Esophagus (tissue), 2 donors: Measurements from ENCODE around the gene TNFRSF8. TPM values are rescaled to one million over a fixed set of nuclear protein-coding genes. Genes with fewer than 3 reads are reported as not detected.

ENCODE experiments used
- H3K27ac ChIP-seq, 2 donors: one replicate each; pipeline ENCODE4 v1.5.1; 2013; ENCODE audit warnings: low read depth in 2 of 2, mild to moderate bottlenecking in 2 of 2, inconsistent platforms in 1 of 2, low read length in 1 of 2, moderate library complexity in 1 of 2
- H3K27me3 ChIP-seq, 2 donors: one replicate each; pipeline ENCODE4 v1.6.1; 2013; ENCODE audit warnings: low read length in 2 of 2, control low read depth in 1 of 2, mild to moderate bottlenecking in 1 of 2; ENCODE audit not compliant: insufficient read depth in 2 of 2, control insufficient read depth in 1 of 2
- H3K36me3 ChIP-seq, 2 donors: one replicate each; pipeline ENCODE4 v1.6.1; 2013; ENCODE audit warnings: low read length in 1 of 2; ENCODE audit not compliant: control insufficient read depth in 2 of 2, insufficient read depth in 2 of 2
- H3K4me1 ChIP-seq, 2 donors: one replicate each; pipeline ENCODE4 v1.6.1; 2013; ENCODE audit warnings: low read length in 1 of 2; ENCODE audit not compliant: control insufficient read depth in 2 of 2, insufficient read depth in 2 of 2
- H3K4me3 ChIP-seq, 2 donors: one replicate each; pipeline ENCODE4 v1.5.1; 2013; ENCODE audit warnings: low read length in 2 of 2, mild to moderate bottlenecking in 2 of 2, low read depth in 1 of 2, moderate library complexity in 1 of 2
- H3K9me3 ChIP-seq, 2 donors: one replicate each; pipeline ENCODE4 v1.6.1; 2013; ENCODE audit warnings: mild to moderate bottlenecking in 2 of 2, low read depth in 1 of 2, low read length in 1 of 2, moderate library complexity in 1 of 2; ENCODE audit not compliant: control insufficient read depth in 2 of 2, insufficient read depth in 1 of 2
- WGBS, 2 donors: extraction: QIAGEN DNeasy Blood & Tissue Kit; methylation state at CpG; one replicate each; pipeline ENCODE4 v1.1.7; 2013; 5-methylcytosine and 5-hydroxymethylcytosine counted together
- polyA plus RNA-seq, 2 donors: library from polyadenylated mRNA; stranded (reverse); fragments of 200-250 nt; gene quantifications; one replicate each; pipeline ENCODE4 v1.2.3, GENCODE V29; 2013
- donor health status: healthy with polysubstance abuse.
- donor health status: Bipolar disorder and iron deficiency.

Gene TNFRSF8
- polyA plus RNA-seq, 2 donors, result 0.14 TPM

- Histone ChIP-seq H3K27ac (no peak overlapping the region), H3K36me3 (no peaks in the 10 kb centered on the region), H3K9me3 (no peaks in the 10 kb centered on the region), H3K27me3 (no peaks in the 10 kb centered on the region), H3K4me3 (no peak overlapping the region), H3K4me1 (no peaks in the 10 kb centered on the region)
- 78 to 79% methylated on average over 24 of the region's 24 CpGs for WGBS, 2 donors
Observed at GRCh38 chr1:12125422-12126355, 62.6 kb downstream of the TNFRSF8 start.

GRCh38 chr1:12126781-12127180 lies 63.7 kb downstream of the TNFRSF8 start:
- 93 to 94% methylated on average over 9 of the region's 9 CpGs for WGBS, 2 donors
- no peaks in the 10 kb centered on the region for H3K9me3 ChIP-seq
- no peaks in the 10 kb centered on the region for H3K4me1 ChIP-seq
- no peaks in the 10 kb centered on the region for H3K36me3 ChIP-seq
- no peaks in the 10 kb centered on the region for H3K27me3 ChIP-seq
- no peak overlapping the region for H3K4me3 ChIP-seq
- no peak overlapping the region for H3K27ac ChIP-seq

GRCh38 chr1:12127206-12127810 lies 64.2 kb downstream of the TNFRSF8 start:
- no peak overlapping the region for H3K27ac ChIP-seq
- no peaks in the 10 kb centered on the region for H3K4me1 ChIP-seq
- H3K4me3 ChIP-seq, result no peak overlapping the region
- no peaks in the 10 kb centered on the region for H3K36me3 ChIP-seq
- no peaks in the 10 kb centered on the region for H3K9me3 ChIP-seq
- H3K27me3 ChIP-seq, result no peaks in the 10 kb centered on the region
- WGBS, 2 donors, result 84 to 89% methylated on average over 10 of the region's 10 CpGs

GRCh38 chr1:12128120-12128519 lies 65.0 kb downstream of the TNFRSF8 start:
- no peaks in the 10 kb centered on the region for H3K4me1 ChIP-seq
- no peak overlapping the region for H3K4me3 ChIP-seq
- H3K36me3 ChIP-seq, result no peaks in the 10 kb centered on the region
- no peaks in the 10 kb centered on the region for H3K9me3 ChIP-seq
- no peaks in the 10 kb centered on the region for H3K27me3 ChIP-seq
- WGBS, 2 donors, result 84 to 93% methylated on average over 15 of the region's 15 CpGs
- no peak overlapping the region for H3K27ac ChIP-seq

- H3K36me3 ChIP-seq, result no peaks in the 10 kb centered on the region
Observed at GRCh38 chr1:12129624-12130023, 66.5 kb downstream of the TNFRSF8 start.

GRCh38 chr1:12130466-12131130 lies 67.5 kb downstream of the TNFRSF8 start:
- Histone ChIP-seq H3K27ac (no peak overlapping the region), H3K4me1 (peaks cover 2 to 4% of the 10 kb centered on the region in 2 donors), H3K36me3 (no peaks in the 10 kb centered on the region), H3K4me3 (no peak overlapping the region), H3K9me3 (no peaks in the 10 kb centered on the region), H3K27me3 (no peaks in the 10 kb centered on the region)
- 79 to 89% methylated on average over 13 of the region's 13 CpGs for WGBS, 2 donors

More at GRCh38 chr1:12129624-12130023, 66.5 kb downstream of the TNFRSF8 start:
- WGBS, 2 donors, result 78 to 92% methylated on average over 12 of the region's 12 CpGs
- Histone ChIP-seq H3K27me3 (no peaks in the 10 kb centered on the region), H3K9me3 (no peaks in the 10 kb centered on the region), H3K4me1 (peaks cover 0 to 2% of the 10 kb centered on the region in 2 donors), H3K4me3 (no peak overlapping the region), H3K27ac (no peak overlapping the region)

- H3K4me3 ChIP-seq, result no peak overlapping the region
- peak overlapping the region in 1 of 2 donors; percentile 48 for H3K27ac ChIP-seq
- H3K4me1 ChIP-seq, result peaks cover 4% of the 10 kb centered on the region in 2 donors
- no peaks in the 10 kb centered on the region for H3K9me3 ChIP-seq
- 45 to 56% methylated on average over 8 of the region's 8 CpGs for WGBS, 2 donors
- H3K36me3 ChIP-seq, result no peaks in the 10 kb centered on the region
- no peaks in the 10 kb centered on the region for H3K27me3 ChIP-seq
Observed at GRCh38 chr1:12132078-12132477, 69.0 kb downstream of the TNFRSF8 start.

GRCh38 chr1:12134716-12135115 lies 71.6 kb downstream of the TNFRSF8 start:
- no peak overlapping the region for H3K27ac ChIP-seq
- no peak overlapping the region for H3K4me3 ChIP-seq
- no peaks in the 10 kb centered on the region for H3K27me3 ChIP-seq
- no peaks in the 10 kb centered on the region for H3K9me3 ChIP-seq
- WGBS, 2 donors, result 95 to 96% methylated on average over 10 of the region's 10 CpGs
- H3K36me3 ChIP-seq, result no peaks in the 10 kb centered on the region
- H3K4me1 ChIP-seq, result peaks cover 4% of the 10 kb centered on the region in 2 donors

GRCh38 chr1:12135612-12136011 lies 72.5 kb downstream of the TNFRSF8 start:
- H3K27me3 ChIP-seq, result no peaks in the 10 kb centered on the region
- no peaks in the 10 kb centered on the region for H3K36me3 ChIP-seq
- H3K9me3 ChIP-seq, result no peaks in the 10 kb centered on the region
- H3K27ac ChIP-seq, result no peak overlapping the region
- WGBS, 2 donors, result 18 to 35% methylated on average over 6 of the region's 6 CpGs
- no peak overlapping the region for H3K4me3 ChIP-seq
- H3K4me1 ChIP-seq, result peaks cover 4% of the 10 kb centered on the region in 2 donors
